Calu3 (cell line): ENCODE data around the gene LDLRAD3. TPM values are rescaled to one million over a fixed set of nuclear protein-coding genes. Genes with fewer than 3 reads are reported as not detected.

Experiments
- BruUV-seq: library from RNA; stranded (reverse); fragments of 400-500 nt; replicated peaks from 2 replicates; lab custom pipeline; 2021; lab: Mats Ljungman, UMichigan
- CTCF ChIA-PET: fragments of 300-600 bp; sonication (Branson Sonifier 250); formaldehyde crosslinking; loops from one replicate; lab custom pipeline; 2022; ENCODE audit warnings: antibody characterized with exemption; lab: Charles Lee
- DNase-seq: peaks from one replicate; pipeline ENCODE4 v3.0.0; 2022
- H3K27ac Mint-ChIP-seq: one replicate; pipeline ENCODE4 v1.8.0; 2022; ENCODE audit warnings: mixed read lengths; ENCODE audit not compliant: unreplicated experiment
- H3K27me3 Mint-ChIP-seq: one replicate; pipeline ENCODE4 v1.8.0; 2022; ENCODE audit warnings: mixed read lengths; ENCODE audit not compliant: unreplicated experiment
- H3K36me3 Mint-ChIP-seq: one replicate; pipeline ENCODE4 v1.8.0; 2022; ENCODE audit warnings: mild to moderate bottlenecking, moderate library complexity, mixed read lengths; ENCODE audit not compliant: insufficient read depth, unreplicated experiment
- H3K4me1 Mint-ChIP-seq: one replicate; pipeline ENCODE4 v1.8.0; 2022; ENCODE audit warnings: mild to moderate bottlenecking, low read depth, mixed read lengths; ENCODE audit not compliant: unreplicated experiment
- H3K4me3 Mint-ChIP-seq: one replicate; pipeline ENCODE4 v1.8.0; 2022; ENCODE audit warnings: mild to moderate bottlenecking, low read depth, moderate library complexity, mixed read lengths; ENCODE audit not compliant: unreplicated experiment
- H3K9me3 Mint-ChIP-seq: one replicate; pipeline ENCODE4 v1.8.0; 2022; ENCODE audit warnings: low read depth, mixed read lengths; ENCODE audit not compliant: unreplicated experiment
- intact Hi-C: fragments of 100-400 bp; cut with micrococcal nuclease; formaldehyde crosslinking; loops from one replicate; pipeline ENCODE4 v1.10.0; 2022; ENCODE audit not compliant: unreplicated experiment
- total RNA-seq: library from RNA; stranded (reverse); gene quantifications from 2 replicates; pipeline ENCODE4 v1.2.3, GENCODE V29; 2022
- TF ChIP-seq, protein P1 (sequence below): fragments of 200-600 bp; IDR thresholded peaks from one replicate; pipeline ENCODE4 v1.8.0; 2022; ENCODE audit warnings: antibody characterized with exemption; ENCODE audit not compliant: unreplicated experiment

Gene LDLRAD3
- total RNA-seq, 1 experiment from 2014 or later = 16.2 TPM

DNA sequence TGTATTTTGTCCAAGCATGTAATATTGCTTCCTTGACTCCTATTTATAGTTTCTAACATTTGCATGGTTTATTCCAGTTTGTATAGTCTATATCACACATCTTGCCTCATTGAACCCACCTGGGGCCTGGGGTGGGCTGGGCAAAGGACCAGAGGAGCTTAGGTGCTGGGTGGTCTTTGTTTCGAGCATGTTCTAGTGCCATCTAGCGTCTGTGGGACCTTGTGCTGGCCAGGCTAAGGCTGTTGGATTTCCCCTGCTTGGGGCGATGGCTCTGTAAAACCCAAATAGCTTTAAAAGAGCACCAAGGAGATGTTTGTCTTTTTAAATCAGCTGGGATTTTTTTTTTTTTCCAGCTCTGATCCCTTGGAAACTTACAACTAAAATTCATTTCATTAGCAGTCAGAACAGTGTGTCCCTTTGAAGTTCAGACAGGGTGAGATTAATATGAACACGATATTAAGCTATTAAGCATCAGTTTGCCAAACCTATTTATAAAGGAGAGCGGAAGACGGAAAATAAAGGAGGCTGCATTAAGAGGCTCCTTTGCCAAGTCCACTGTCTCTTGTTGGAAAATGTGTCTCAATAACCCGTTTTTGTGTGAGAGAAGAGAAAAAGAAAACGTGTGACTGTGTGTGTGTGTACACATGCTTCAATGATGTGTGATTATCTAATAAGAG, 188.0 kb downstream of the LDLRAD3 start:
- H3K36me3 Mint-ChIP-seq = no peaks in the 10 kb centered on the region
- no peak overlapping the region for H3K4me3 Mint-ChIP-seq
- H3K4me1 Mint-ChIP-seq = no peaks in the 10 kb centered on the region
- H3K9me3 Mint-ChIP-seq = no peaks in the 10 kb centered on the region
- intact Hi-C loops = loop anchor here (5.0 kb wide), 2 partner anchors 515 to 645 kb away; partner anchors contain the start of gene FJX1
- TF ChIP-seq, protein P1, sequence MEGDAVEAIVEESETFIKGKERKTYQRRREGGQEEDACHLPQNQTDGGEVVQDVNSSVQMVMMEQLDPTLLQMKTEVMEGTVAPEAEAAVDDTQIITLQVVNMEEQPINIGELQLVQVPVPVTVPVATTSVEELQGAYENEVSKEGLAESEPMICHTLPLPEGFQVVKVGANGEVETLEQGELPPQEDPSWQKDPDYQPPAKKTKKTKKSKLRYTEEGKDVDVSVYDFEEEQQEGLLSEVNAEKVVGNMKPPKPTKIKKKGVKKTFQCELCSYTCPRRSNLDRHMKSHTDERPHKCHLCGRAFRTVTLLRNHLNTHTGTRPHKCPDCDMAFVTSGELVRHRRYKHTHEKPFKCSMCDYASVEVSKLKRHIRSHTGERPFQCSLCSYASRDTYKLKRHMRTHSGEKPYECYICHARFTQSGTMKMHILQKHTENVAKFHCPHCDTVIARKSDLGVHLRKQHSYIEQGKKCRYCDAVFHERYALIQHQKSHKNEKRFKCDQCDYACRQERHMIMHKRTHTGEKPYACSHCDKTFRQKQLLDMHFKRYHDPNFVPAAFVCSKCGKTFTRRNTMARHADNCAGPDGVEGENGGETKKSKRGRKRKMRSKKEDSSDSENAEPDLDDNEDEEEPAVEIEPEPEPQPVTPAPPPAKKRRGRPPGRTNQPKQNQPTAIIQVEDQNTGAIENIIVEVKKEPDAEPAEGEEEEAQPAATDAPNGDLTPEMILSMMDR = peak; percentile 18
- CTCF ChIA-PET = interaction anchor here (1.1 to 2.8 kb wide), 2 partner anchors 18 to 310 kb away, joined by 6 to 23 read pairs; no protein-coding TSS in a partner anchor
- no peaks in the 10 kb centered on the region for H3K27me3 Mint-ChIP-seq
- H3K27ac Mint-ChIP-seq = no peak overlapping the region
- BruUV-seq = no TSS peak
- peak; percentile 26 for DNase-seq

DNA sequence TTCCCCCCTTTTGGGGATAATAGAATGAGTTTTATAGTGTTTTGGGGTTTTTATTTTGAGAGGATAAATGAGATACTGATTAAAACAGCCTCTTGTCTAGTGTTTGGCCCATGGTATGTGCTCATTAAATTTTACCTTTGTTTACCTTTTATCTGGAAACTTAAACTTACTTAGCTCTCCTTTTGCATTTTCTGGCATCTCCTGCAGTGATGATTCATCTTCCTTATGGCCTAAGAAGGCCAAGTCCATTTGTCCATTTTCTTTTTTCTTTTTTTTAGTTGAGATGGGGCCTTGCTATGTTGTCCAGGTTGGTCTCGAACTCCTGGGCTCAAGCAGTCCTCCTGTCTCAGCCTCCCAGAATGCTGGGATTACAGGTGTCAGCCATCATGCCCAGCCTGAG, 189.1 kb downstream of the LDLRAD3 start:
- H3K4me3 Mint-ChIP-seq = no peak overlapping the region
- no peaks in the 10 kb centered on the region for H3K36me3 Mint-ChIP-seq
- H3K27me3 Mint-ChIP-seq = no peaks in the 10 kb centered on the region
- intact Hi-C loops = loop anchor here (5.0 kb wide), 2 partner anchors 516 to 646 kb away; partner anchors contain the start of gene FJX1
- DNase-seq = no peak
- no peaks in the 10 kb centered on the region for H3K4me1 Mint-ChIP-seq
- BruUV-seq = no TSS peak
- no peaks in the 10 kb centered on the region for H3K9me3 Mint-ChIP-seq
- CTCF ChIA-PET = no interaction called here
- H3K27ac Mint-ChIP-seq = no peak overlapping the region
- TF ChIP-seq, protein P1 = no peak

DNA sequence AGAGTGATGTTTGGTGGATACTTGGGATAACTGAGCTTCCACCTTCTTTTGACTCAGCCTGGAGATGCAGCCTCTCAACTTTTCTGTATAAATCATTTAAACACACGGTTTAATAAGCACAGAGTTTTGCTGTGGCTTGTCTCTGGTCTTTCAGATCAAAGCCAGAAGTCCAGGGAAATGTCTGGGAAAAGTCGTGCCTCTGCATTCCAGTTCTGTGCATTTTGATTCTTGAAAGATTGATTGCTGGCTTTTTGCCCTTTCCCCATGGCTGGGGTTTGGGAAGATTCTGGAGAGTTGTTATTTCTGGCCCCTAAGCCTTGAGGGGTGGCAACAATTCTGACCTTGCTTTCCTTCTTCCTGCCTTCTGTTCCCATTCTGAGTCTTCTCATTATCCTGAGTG, 191.2 kb downstream of the LDLRAD3 start:
- H3K9me3 Mint-ChIP-seq = no peaks in the 10 kb centered on the region
- intact Hi-C loops = no loop called here
- H3K36me3 Mint-ChIP-seq = no peaks in the 10 kb centered on the region
- BruUV-seq = no TSS peak
- H3K27ac Mint-ChIP-seq = no peak overlapping the region
- TF ChIP-seq, protein P1 = no peak
- H3K4me3 Mint-ChIP-seq = no peak overlapping the region
- CTCF ChIA-PET = no interaction called here
- no peak for DNase-seq
- H3K27me3 Mint-ChIP-seq = no peaks in the 10 kb centered on the region
- no peaks in the 10 kb centered on the region for H3K4me1 Mint-ChIP-seq

DNA sequence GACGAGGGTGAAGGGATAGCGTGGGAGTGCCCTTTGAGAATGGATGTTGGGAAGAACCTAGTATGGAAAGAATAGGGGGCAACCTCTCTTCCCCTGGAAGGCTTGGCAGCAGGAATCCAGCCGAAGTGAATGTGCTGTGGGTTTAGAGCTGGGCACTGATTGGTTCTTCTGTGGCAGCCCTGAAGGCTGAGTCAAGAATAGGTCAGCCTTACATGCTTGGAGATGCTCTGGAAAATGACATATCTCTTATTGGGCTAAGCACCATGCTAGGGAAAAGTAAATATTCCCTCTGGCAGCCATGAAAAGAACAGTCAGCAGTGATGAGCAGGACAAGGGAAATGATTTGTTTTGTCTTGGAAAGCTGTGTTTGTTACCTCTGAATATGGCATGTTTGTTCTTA, 195.9 kb downstream of the LDLRAD3 start:
- intact Hi-C loops = no loop called here
- BruUV-seq = no TSS peak
- Mint-ChIP-seq H3K4me1 (no peaks in the 10 kb centered on the region), H3K36me3 (no peaks in the 10 kb centered on the region), H3K27me3 (no peaks in the 10 kb centered on the region), H3K9me3 (no peaks in the 10 kb centered on the region), H3K27ac (no peak overlapping the region), H3K4me3 (no peak overlapping the region)
- CTCF ChIA-PET = no interaction called here
- DNase-seq = no peak
- TF ChIP-seq, protein P1 = no peak
